ENCODE measurements around the gene PLS1.
"Not testable (repeated sequence)": the region's sequence is repeated elsewhere in the genome, so short reads cannot be mapped to it uniquely, and the experiment has no call there.

The PLS1 gene

DNA sequence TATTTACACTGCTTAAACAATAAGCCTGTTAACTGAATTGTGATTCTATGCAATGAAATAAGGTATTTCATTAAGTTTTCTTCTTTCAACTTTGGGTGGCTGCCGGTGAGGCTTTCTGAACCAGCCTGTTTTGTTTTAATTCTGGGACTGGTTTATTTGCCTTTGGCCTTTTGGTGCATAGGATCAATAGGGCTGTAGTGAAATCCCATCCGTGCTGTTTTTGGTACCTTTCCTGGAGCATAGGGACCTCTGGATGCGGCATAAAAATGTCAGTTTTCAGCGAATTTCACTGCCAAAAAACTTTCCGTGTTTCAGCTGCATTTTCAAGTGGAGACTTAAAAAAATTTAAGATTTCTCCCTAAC, 514 bp downstream of the PLS1 start:
- DNase-seq (ENCODE audit: low read depth in 2 of 2), result no peak

DNA sequence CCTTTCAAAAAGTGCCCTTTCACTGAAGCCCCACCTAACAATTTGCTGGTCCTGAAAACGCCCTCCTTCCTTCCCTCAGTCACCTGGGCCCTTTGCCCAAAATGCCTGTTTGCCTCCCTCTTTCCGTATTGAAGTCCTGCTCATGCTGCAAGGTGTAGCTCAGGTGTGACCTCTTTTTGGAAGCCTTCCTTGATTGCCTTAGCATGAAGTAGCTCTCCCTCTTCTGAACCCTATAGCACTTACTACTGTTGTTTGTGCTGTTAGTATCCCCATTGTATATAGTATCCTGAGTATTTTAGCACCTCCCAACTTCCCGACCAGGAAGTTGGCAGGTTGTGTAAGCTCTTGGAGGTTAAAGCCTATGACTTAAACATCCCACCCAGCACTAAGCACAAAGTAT, 1.7 kb downstream of the PLS1 start:
- no peak for DNase-seq (ENCODE audit: low read depth in 2 of 2)

DNA sequence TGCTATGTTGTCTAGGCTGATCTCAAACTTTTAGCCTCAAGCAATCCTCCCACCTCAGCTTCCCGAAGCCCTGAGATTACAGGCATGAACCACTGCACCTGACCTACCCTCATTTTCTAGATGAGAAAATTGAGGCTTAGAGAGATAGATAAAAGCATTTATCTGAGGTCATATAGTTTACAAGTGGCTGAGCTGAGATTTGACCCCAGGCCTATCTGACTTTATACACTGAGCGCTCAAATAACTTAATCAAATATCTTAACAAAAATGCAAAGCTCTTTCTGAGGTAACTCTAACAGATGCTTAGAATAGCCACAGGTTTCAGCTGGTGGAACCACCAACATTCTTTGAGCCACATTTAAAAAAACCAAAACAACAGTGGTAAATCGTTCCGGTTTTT, 5.5 kb downstream of the PLS1 start:
- DNase-seq (ENCODE audit: low read depth in 2 of 2), result no peak

DNA sequence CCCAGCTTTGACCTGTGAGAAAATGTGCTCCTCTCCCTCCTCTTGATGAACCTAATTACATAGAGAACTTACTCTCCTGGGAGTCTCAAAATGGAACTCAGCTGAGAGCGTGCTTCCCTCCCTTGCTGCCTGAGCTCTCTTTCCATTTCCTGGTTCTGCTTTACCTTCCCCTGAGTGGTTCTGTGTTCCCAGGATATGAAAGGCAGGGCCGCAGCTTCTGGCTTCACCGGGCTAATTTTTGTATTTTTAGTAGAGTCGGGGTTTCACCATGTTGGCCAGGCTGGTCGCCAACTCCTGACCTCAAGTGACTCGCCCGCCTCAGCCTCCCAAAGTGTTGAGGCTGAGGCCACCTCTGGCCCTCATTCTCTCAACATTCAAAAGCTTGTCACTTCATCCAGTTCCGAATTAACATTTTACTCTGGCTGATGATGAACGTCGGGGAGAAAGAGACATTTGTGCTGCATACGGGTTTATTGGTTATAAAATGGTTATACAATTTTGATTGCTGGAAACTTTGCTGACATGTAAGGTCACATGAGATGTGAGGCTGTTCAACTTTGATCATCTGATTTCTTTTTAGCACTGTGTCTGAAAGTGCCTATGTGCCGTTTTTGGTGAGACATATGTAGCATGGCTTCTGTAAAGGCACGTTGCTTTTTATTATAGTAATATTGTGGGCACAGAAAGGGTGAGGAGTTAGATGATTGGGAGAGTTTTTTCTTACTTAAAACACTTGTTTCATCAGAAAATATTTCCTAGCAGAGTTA, 6.6 kb downstream of the PLS1 start:
- no peak for DNase-seq (ENCODE audit: low read depth in 2 of 2)

DNA sequence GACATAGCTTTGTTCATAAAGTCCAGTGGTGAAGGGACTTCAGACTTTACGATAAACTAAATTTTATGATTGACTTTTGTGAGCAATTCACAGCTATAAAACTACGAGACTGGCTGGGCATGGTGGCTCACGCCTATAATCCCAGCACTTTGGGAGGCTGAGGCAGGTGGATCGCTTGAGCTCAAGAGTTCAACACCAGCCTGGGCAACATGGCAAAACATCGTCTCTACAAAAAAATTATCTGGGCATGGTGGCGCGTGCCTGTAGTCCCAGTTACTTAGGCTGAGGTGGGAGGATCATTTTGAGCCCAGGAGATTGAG, 7.2 kb downstream of the PLS1 start:
- not testable (repeated sequence) for DNase-seq (ENCODE audit: low read depth in 2 of 2)

DNA sequence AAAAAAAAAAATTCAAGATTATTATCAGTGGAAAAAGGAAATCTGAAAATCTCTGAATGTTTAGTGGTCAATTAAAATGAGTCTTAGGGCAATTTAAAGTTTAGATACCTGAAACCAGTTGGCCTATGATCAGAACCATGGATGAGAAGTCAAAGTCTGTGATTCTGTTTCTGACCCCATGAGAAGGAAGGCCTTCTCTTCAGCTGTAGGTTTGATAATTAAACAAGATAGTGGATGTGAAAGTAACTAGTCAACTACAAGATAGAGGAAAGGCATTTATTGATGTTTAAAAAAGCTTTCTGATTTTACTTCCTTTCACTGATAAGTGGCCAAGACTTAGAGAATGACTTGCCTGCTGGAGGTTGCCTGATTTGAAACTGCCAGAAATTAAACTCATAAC, 8.7 kb downstream of the PLS1 start:
- no peak for DNase-seq (ENCODE audit: low read depth in 2 of 2)

DNA sequence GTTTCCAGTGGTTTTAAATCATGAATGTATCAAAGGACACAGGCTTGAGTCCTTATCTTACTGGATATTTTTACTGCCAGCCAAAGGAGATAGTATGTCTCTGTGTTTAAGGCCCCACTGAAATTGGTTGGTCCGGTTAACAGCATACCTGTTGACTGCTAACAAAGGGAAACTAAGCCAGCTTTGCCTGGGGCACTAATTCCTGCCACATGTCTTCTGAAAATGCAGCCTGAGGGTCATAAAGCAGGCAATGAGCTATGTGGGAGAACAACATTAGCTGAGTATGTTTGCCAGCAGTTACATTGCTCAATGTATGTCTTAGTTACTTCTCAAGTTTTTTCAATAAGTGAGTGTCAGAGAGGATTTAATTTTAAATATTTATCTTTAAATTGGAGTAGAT, 12.4 kb downstream of the PLS1 start:
- no peak for DNase-seq (ENCODE audit: low read depth in 2 of 2)

DNA sequence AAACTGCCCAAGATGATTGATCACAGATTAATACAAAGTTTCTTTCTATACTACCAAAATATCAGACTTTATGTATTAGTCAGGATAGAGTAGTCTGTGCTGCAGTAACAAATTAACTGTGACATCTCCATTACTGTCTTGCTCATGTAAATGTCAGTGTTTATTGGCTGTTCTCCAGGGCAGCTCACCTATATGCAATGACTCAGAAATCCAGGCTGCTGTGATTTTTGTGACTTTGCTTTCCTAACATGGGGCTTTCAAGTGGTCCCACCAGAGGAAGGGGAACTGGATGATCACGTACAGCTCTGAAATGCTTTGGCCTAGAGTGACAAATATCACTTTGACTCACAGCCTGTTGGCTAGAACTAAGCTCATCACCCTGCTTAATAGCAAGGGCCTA, 12.9 kb downstream of the PLS1 start:
- no peak for DNase-seq (ENCODE audit: low read depth in 2 of 2)

DNA sequence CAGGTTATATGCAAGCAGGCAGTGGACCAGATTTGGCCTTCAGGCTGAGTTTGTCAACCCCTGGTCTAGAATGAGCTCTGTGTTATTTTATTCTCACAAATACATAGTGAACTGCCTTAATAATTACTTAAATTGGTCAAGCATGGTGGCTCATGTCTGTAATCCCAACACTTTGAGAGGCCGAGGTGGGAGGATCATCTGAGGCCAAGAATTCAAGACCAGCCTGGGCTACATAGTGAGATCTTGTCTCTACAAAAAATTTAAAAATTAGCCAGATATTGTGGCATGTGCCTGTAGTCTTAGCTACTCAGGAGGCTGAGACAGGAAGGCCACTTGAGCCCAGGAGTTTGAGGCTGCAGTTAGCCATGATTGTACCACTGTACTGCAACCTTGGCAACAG, 15.0 kb downstream of the PLS1 start:
- DNase-seq (ENCODE audit: low read depth in 2 of 2), result no peak

DNA sequence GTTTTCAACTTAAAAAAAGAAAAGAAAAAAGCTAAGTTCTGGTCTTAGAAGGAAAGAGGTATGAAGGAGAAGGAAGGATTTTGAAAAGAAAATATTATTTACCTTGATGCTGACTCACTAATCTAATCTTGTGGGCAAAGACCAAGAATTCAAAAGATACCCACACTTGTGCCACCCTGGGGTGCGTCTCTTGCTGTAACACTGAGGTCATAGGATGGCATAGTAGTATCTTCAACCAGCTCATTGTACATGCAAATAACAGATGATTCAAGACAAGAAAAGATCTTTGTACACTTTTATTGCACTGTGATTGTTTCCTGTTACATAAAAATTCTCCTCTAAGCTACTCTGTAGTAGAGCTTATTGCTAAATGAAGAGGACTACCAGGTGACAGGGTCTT, 17.3 kb downstream of the PLS1 start:
- DNase-seq (ENCODE audit: low read depth in 2 of 2), result no peak

DNA sequence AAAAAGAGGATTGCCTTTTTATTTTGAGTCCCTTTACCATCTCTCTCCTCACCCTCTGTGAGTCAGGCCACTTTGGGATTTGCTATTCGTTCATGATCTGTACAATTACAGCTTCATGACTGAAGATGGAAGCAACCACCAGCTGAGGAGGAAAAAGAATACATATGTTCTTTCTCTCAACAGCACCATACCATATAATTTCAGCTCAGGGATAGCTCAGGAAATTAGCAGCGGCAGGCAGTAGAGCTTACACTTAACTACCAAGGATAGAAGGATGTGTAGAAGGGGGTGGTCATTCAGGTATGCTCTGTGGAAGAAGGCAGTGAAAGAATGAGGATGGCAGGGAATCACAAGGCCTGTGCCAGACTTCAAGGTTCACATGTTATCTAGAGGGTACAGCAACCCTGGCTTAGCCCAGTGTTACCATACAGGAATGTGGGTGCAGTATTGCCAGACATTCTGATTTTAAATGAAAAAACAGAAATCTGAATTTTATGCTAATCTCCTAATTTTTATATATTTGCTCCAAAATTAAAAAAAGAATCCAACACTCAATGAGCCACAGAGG, 17.9 kb downstream of the PLS1 start:
- no peak for DNase-seq (ENCODE audit: low read depth in 2 of 2)

DNA sequence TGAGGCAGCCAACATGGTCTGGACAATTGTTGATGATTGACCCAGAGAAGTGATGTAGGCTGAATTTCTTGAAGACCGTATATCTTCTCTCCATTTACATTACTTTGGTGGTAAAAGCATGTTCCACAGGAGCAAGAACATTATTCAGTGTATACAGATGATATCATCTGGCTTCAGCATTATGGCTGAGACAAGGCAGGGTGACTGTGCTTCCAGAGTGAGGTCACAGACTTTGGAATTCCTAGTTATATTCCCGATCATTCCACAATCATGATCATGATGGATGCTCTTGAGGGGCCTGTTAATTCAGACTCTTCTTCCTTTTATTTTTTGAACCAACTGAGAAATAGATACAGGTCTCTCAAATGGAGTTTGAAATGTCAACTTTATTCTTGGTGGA, 19.0 kb downstream of the PLS1 start:
- DNase-seq (ENCODE audit: low read depth in 2 of 2), result no peak

DNA sequence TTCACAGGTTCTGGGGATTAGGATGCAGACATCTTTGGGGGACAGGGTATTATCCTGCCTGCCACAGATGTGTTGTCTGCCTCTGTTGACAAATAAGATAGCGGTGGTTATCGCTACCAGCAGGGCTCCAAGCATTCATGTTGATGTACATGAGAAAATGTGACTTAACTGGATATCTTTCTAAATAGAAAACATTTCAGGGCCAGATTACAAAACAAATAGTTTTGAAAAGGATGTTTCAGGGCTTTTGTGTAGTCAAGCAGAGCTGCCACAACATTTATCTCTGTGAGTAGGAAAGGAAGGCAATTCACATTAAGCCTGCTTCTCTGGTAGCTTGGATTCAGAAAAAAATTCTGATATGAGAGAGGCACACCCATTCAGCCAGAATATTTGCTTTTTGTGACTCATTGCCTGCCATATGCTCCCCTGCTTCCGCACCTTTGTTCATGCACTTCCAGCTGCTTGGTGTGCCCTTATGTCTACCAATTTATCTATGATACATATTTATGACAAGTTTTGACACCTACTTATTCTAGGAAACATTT, 22.8 kb downstream of the PLS1 start:
- no peak for DNase-seq (ENCODE audit: low read depth in 2 of 2)

DNA sequence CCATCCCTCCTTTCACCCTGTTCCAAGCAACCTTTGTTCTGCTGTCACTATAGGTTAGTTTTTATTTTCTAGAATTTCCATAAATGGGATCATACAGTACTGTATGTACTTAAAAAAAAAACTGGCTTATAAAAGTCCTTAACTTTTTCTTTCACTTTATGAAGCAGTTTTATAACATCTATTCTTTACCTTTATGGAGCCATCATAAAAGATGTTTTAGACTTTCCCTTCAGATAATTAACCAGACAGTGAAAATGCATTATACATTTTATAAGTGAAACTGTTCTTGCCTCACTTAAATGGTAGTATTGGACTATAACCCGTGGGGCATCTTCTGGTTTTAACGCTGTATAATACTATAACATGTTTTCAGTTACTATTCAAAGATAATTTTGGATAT, 26.2 kb downstream of the PLS1 start:
- no peak for DNase-seq (ENCODE audit: low read depth in 2 of 2)

DNA sequence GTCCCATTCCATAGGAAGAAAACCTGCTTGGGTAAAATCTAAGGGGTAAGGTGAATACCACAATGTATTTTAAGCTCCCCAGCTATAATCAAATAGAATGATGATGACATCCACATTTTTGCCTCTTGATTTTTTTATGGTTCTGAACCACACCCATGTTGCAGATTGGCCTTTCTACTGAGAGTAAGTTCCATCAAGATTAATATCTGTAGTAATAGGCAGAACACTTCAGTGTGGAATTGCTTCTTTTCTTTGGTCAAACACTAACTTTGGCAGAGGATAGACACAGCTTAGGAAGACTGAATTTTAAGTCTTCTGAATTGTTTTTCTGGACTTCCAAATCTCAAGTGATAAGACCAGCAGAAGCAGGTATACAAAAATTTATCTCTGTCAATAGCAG, 27.0 kb downstream of the PLS1 start:
- no peak for DNase-seq (ENCODE audit: low read depth in 2 of 2)

DNA sequence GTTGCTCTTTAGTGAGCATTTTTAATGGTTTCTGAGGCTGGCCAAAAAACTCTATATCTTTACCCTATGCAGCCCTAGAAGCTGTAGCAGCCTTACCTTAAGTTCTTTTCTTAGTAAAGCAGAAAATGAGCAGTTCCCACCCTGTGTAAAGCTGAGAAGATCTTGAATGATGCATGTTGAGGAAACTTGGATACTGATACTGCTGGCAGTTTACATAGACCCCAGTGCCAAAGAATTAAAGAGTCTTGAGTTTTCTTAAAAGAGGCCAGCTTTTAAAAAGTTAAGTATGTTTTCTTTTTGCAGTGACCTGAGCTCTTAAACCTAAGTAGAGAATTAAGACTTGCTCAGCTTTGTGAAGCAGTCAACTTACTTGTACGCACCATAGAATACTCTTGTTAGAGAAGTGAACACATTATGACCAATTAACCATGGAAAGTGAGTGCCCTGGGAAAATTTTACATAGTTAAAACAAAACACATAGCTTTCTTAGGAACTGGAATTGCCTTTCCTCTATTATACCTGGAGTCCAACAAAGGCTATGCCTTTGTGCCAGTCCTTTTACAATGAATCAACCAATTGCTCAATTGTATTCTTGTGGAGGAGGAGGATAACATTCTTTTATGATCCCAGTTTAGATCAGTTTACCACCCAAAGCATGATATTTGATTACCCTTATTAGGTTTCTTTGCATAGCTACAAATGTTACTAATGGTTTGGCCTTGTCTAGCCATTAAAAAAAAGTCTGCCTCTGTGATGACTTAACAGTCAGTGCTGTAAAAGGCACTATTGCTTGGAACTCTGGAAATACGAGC, 28.4 kb downstream of the PLS1 start:
- no peak for DNase-seq (ENCODE audit: low read depth in 2 of 2)

DNA sequence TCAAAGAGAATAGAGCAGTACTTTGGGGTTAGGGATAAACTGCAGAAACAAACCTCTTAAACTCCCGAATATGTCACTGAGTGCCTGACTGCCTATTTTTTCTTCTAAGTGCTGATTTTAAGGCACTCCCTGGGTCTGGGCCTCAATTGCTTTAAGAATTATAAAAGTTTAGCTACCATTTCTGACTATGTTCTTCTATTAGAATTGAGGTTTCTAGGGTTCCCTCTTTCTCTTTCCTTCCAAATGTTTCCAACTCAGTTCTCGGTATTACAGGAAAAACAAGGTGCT, 28.9 kb downstream of the PLS1 start:
- DNase-seq (ENCODE audit: low read depth in 2 of 2), result no peak

DNA sequence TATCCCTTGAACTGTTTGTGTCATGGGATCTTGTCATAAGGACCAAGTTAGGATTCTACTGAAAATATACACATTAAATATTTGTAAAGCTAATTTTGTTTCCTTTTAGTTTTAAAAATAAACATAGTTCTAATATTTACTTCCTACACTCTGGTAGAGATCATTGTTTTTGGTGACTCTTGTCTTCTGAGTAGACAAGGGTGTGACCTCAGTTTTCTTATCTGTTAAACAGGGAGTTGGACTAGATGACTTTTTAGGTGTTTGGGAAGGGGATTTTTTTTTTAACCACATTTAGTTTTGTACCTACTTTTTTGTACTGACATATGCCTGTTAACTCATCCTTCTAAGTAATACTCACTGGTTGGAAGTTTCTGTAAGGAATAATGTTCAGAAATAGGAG, 30.8 kb downstream of the PLS1 start:
- no peak for DNase-seq (ENCODE audit: low read depth in 2 of 2)

DNA sequence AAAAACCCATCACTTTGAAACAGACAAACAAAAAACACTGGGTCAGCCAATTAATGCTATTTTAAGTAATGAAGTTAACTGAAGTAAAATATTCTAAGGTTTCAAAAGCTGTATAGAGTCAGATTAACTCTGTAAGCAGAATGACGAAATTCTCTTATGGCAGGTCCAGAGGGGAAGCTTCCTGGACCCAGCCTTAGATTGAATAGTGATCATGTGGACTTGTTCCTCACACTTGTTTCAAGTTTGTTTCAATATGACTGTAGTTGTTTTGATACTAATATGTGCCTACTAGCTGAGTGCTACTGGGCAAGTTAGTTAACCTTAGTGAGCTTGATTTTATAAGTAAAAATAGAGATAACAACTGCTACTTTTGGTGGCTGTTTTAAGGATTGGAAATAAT, 32.6 kb downstream of the PLS1 start:
- DNase-seq (ENCODE audit: low read depth in 2 of 2), result no peak

DNA sequence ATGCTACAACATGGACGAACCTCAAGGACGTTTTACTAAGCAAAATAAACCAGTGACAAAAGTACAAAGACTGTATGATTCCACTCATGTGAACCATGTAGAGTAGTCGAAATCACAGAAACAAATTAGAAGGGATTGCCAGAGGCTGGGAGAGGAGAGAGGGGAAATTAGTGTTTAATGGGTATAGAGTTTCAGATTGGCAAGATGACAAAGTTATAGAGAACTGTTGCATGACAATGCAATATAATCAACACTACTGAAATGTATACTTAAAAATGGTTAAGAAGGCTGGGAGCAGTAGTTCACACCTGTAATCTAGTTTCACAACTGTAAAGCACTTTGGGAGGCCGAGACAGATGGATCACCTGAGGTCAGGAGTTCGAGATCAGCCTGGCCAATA, 36.9 kb downstream of the PLS1 start:
- no peak for DNase-seq (ENCODE audit: low read depth in 2 of 2)

DNA sequence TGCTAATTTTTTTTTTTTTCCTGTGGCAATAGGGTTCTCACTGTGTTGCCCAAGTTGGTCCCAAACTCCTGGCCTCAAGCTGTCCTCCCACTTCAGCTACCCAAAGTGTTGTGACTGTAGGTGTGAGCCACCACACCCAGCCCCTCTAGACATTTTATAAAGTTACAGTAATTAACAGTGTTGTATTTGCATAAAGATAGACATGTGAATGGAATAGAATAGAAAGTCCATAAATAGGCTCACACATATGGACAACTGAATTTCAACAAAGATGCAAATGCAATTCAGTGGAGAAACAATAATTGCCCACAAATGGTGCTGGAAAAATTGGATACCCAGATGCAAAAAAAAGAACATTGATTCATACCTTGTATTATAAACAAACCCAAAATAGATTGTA, 39.9 kb downstream of the PLS1 start:
- DNase-seq (ENCODE audit: low read depth in 2 of 2), result no peak

DNA sequence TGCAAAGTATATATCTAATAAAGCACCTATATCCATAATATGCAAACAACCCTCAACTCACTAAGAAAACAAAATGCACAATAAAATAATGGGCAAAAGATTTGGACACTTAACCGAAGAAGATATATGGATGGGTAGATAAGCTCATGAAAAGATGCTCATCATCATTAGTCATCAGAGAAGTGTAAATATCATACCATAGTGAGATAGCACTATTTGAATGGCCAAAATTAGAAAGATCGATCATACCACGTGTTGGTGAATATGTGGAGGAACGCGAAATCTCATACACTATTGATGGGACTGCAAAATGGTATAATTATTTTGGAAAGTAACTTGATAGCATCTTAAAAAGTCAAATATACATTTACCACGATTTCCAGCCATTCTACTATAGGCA, 40.5 kb downstream of the PLS1 start:
- no peak for DNase-seq (ENCODE audit: low read depth in 2 of 2)

DNA sequence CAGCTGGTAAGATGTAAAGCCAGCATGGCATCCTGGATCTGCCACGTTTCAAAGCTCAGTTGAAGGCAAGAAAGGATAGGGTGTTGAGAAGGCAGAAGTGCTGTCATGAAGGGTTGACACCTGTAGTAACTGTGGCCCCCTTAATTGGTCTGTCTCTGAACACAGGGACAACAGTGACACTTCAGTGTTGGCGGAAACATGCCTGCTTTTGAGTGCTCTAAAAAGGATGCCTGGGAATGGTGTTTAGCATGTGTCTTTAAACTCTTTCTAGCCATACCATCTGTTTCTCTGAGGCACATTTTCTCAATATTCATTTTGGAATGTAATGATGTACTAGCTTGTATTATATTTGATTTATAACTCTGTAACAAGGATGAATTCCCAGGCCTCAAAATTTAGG, 42.1 kb downstream of the PLS1 start:
- DNase-seq (ENCODE audit: low read depth in 2 of 2), result no peak
